HCT116 (cell line): ENCODE measurements around the gene CHRNA4. TPM values are rescaled to one million over a fixed set of nuclear protein-coding genes. Genes with fewer than 3 reads are reported as not detected.

Experiments
- ATAC-seq: fragments of 200-7000 bp; cut with Tn5 transposase; 2 replicates; pipeline ENCODE4 v1.9.1; 2020; ENCODE audit warnings: mild to moderate bottlenecking, moderate library complexity
- BruUV-seq: library from RNA; stranded (reverse); fragments of 400-500 nt; replicated peaks from 2 replicates; lab custom pipeline; 2021; lab: Mats Ljungman, UMichigan
- CTCF ChIA-PET: fragments of 300-600 bp; sonication (Branson Sonifier 250); formaldehyde crosslinking; loops from one replicate; lab custom pipeline; 2021; ENCODE audit warnings: antibody characterized with exemption; lab: Charles Lee
- POLR2A ChIA-PET: fragments of 300-600, 350-600 bp; sonication (Branson Sonifier 250); formaldehyde crosslinking; loops from one replicate; lab custom pipeline; 2021; ENCODE audit warnings: antibody characterized with exemption; lab: Charles Lee
- RAD21 ChIA-PET, 2 experiments: fragments of 300-600 bp; sonication (Branson Sonifier 250); formaldehyde crosslinking; loops; one replicate each; lab custom pipeline; 2023; ENCODE audit warnings: low total read pairs in 2 of 2; ENCODE audit not compliant: uncharacterized antibody in 2 of 2, unreplicated experiment in 2 of 2, low non-redundant PET in 1 of 2; lab: Charles Lee
- DNase-seq: peaks from one replicate; pipeline ENCODE4 v3.0.0-alpha.2; 2010; ENCODE audit warnings: low read depth, low spot score
- H2AFZ ChIP-seq: fragments of 200-600 bp; shearing (Covaris generic), sonication (generic); 2 replicates; pipeline ENCODE4 v1.6.1; 2017; ENCODE audit warnings: low read depth, mixed run types, mixed read lengths, antibody characterized with exemption, low read length; ENCODE audit not compliant: poor library complexity, severe bottlenecking
- H3K27ac ChIP-seq: 2 replicates; pipeline ENCODE4 v1.5.1; 2012; ENCODE audit warnings: low read depth, low read length
- H3K27me3 ChIP-seq: fragments of 200-600 bp; sonication (generic); 2 replicates; pipeline ENCODE4 v1.6.1; 2016; ENCODE audit warnings: mixed run types, low read length, mixed read lengths; ENCODE audit not compliant: insufficient read depth
- H3K36me3 ChIP-seq, 2 experiments: fragments of 200-500 bp in 1 of 2; fragments of 200-600 bp in 1 of 2; sonication (Bioruptor generic) in 1 of 2; sonication (generic) in 1 of 2; 2 replicates each; pipeline versions ENCODE4 v1.5.1 to v1.6.1; 2014 to 2016; ENCODE audit warnings: low read length in 2 of 2, inconsistent platforms in 1 of 2, mixed read lengths in 1 of 2, mixed run types in 1 of 2; ENCODE audit not compliant: insufficient read depth in 2 of 2, control insufficient read depth in 1 of 2
- H3K4me1 ChIP-seq, 2 experiments: fragments of 200-600 bp in 1 of 2; sonication (generic) in 1 of 2; 2 replicates each; pipeline versions ENCODE4 v1.5.1 to v1.6.1; 2012 to 2017; ENCODE audit warnings: low read length in 2 of 2, inconsistent platforms in 1 of 2, mild to moderate bottlenecking in 1 of 2, mixed read lengths in 1 of 2, mixed run types in 1 of 2, moderate library complexity in 1 of 2; ENCODE audit not compliant: insufficient read depth in 2 of 2, control insufficient read depth in 1 of 2
- H3K4me2 ChIP-seq: fragments of 200-600 bp; sonication (generic); 2 replicates; pipeline ENCODE4 v1.6.1; 2017; ENCODE audit warnings: mixed run types, low read length, mixed read lengths
- H3K4me3 ChIP-seq, 2 experiments: fragments of 200-600 bp in 1 of 2; sonication (generic) in 1 of 2; replicated peaks in 1 of 2; 2 replicates each; pipeline ENCODE4 v1.5.1; 2011 to 2016; ENCODE audit warnings: low read length in 2 of 2, control low read depth in 1 of 2, low read depth in 1 of 2, mild to moderate bottlenecking in 1 of 2, mixed read lengths in 1 of 2, mixed run types in 1 of 2
- H3K79me2 ChIP-seq: fragments of 200-600 bp; sonication (generic); 2 replicates; pipeline ENCODE4 v1.6.1; 2017; ENCODE audit warnings: mild to moderate bottlenecking, mixed run types, low read length, moderate library complexity, mixed read lengths; ENCODE audit not compliant: insufficient read depth
- H3K9ac ChIP-seq: fragments of 200-600 bp; sonication (generic); 2 replicates; pipeline ENCODE4 v1.6.1; 2016; ENCODE audit warnings: low read length, mixed read lengths
- H3K9me2 ChIP-seq: fragments of 200-600 bp; sonication (generic), shearing (Covaris generic); 2 replicates; pipeline ENCODE4 v1.6.1; 2017; ENCODE audit warnings: mixed run types, mild to moderate bottlenecking, moderate library complexity; ENCODE audit not compliant: insufficient read depth
- H3K9me3 ChIP-seq, 2 experiments: fragments of 200-500 bp in 1 of 2; fragments of 200-600 bp in 1 of 2; sonication (Bioruptor generic) in 1 of 2; sonication (generic) in 1 of 2; 2 replicates each; pipeline ENCODE4 v1.6.1; 2014 to 2017; ENCODE audit warnings: low read length in 2 of 2, mixed read lengths in 2 of 2, inconsistent platforms in 1 of 2, low read depth in 1 of 2, mild to moderate bottlenecking in 1 of 2, mixed run types in 1 of 2, moderate library complexity in 1 of 2; ENCODE audit not compliant: control insufficient read depth in 1 of 2, insufficient read depth in 1 of 2
- H4K20me1 ChIP-seq: fragments of 200-600 bp; sonication (generic), shearing (Covaris generic); 2 replicates; pipeline ENCODE4 v1.6.1; 2017; ENCODE audit warnings: mixed run types, mild to moderate bottlenecking, moderate library complexity; ENCODE audit not compliant: insufficient read depth
- ATF3 ChIP-seq: IDR thresholded peaks from 2 replicates; pipeline ENCODE4 v1.6.1; 2012
- CEBPB ChIP-seq: IDR thresholded peaks from 2 replicates; pipeline ENCODE4 v1.6.1; 2012; ENCODE audit warnings: low read depth
- EGR1 ChIP-seq: IDR thresholded peaks from 2 replicates; pipeline ENCODE4 v1.6.1; 2012; ENCODE audit warnings: low read depth
- ELF1 ChIP-seq: IDR thresholded peaks from 2 replicates; pipeline ENCODE4 v1.6.1; 2012; ENCODE audit warnings: low read depth, borderline replicate concordance
- SP1 ChIP-seq: IDR thresholded peaks from 2 replicates; pipeline ENCODE4 v1.6.1; 2012; ENCODE audit warnings: low read depth
- TCF7L2 ChIP-seq: IDR thresholded peaks from 2 replicates; pipeline ENCODE4 v1.7.0; 2011; ENCODE audit warnings: borderline replicate concordance, inconsistent platforms; ENCODE audit not compliant: insufficient read depth, insufficient read length; ENCODE audit errors: extremely low read depth
- intact Hi-C: fragments of 100-400 bp; cut with micrococcal nuclease; formaldehyde crosslinking; loops from 2 replicates; pipeline ENCODE4 v1.10.0; 2022
- total RNA-seq: library from RNA; stranded (reverse); gene quantifications from one replicate; pipeline ENCODE4 v1.2.1, GENCODE V29; 2021; ENCODE audit not compliant: unreplicated experiment

Gene CHRNA4
- total RNA-seq, 1 experiment from 2014 or later: not detected

- no peak overlapping the region for H3K9ac ChIP-seq
- TF ChIP-seq SP1 (no peak), EGR1 (no peak), CEBPB (no peak)
- ChIA-PET POLR2A (no interaction called here), CTCF (no interaction called here), RAD21 (no interaction called here)
- no peaks in the 10 kb centered on the region for H3K79me2 ChIP-seq
- intact Hi-C loops: no loop called here
- H4K20me1 ChIP-seq: no peaks in the 10 kb centered on the region
- H3K9me2 ChIP-seq: no peaks in the 10 kb centered on the region
- DNase-seq: no peak
- no TSS peak for BruUV-seq
- H3K4me2 ChIP-seq: no peak overlapping the region
- H3K27me3 ChIP-seq: no peaks in the 10 kb centered on the region
- no peak overlapping the region for H2AFZ ChIP-seq
- no peak overlapping the region for H3K4me3 ChIP-seq
- H3K36me3 ChIP-seq: no peaks in the 10 kb centered on the region
- H3K4me1 ChIP-seq: peaks cover 0 to 8% of the 10 kb centered on the region in 2 experiments; a peak in 2 of 4 replicates
- H3K27ac ChIP-seq: no peak overlapping the region
- peaks cover 3 to 4% of the 10 kb centered on the region in 2 experiments; a peak in 1 of 4 replicates for H3K9me3 ChIP-seq
- ATAC-seq: no peak
Observed at GRCh38 chr20:63328718-63329275, 32.4 kb downstream of the CHRNA4 start.

GRCh38 chr20:63328026-63328700 lies 33.0 kb downstream of the CHRNA4 start:
- Histone ChIP-seq H3K9me2 (no peaks in the 10 kb centered on the region), H3K27ac (no peak overlapping the region), H2AFZ (no peak overlapping the region)
- TF ChIP-seq ELF1 (no peak), EGR1 (no peak), TCF7L2 (no peak), ATF3 (no peak)
- TF ChIP-seq, all 23 proteins: peak for 0
- no peak overlapping the region for H3K4me2 ChIP-seq
- peaks cover 0 to 8% of the 10 kb centered on the region in 2 experiments; a peak in 2 of 4 replicates for H3K4me1 ChIP-seq
- ChIA-PET POLR2A (no interaction called here), RAD21 (no interaction called here), CTCF (no interaction called here)
- no peak overlapping the region for H3K9ac ChIP-seq
- BruUV-seq: no TSS peak
- intact Hi-C loops: no loop called here
- no peak for DNase-seq
- H3K4me3 ChIP-seq: no peak overlapping the region
- H3K79me2 ChIP-seq: no peaks in the 10 kb centered on the region
- no peak; the same call in 1 of the 2 replicates for ATAC-seq
- no peaks in the 10 kb centered on the region for H3K27me3 ChIP-seq
- H3K9me3 ChIP-seq: peaks cover 3 to 4% of the 10 kb centered on the region in 2 experiments; a peak in 1 of 4 replicates
- H3K36me3 ChIP-seq: no peaks in the 10 kb centered on the region
- H4K20me1 ChIP-seq: no peaks in the 10 kb centered on the region
